SJCRH30 (cell line): ENCODE data around the gene LRRC27. TPM values are rescaled to one million over a fixed set of nuclear protein-coding genes. Genes with fewer than 3 reads are reported as not detected.

Experiments
- DNase-seq, 2 experiments: peaks; one replicate each; pipeline ENCODE4 v3.0.0-alpha.2; 2015 to 2020
- H3K27ac ChIP-seq: fragments of 250-450 bp; sonication (Bioruptor Pico); 2 replicates; pipeline ENCODE4 v1.5.1; 2020; ENCODE audit warnings: mild to moderate bottlenecking, moderate library complexity
- H3K27me3 ChIP-seq: fragments of 250-450 bp; sonication (Bioruptor Pico); 2 replicates; pipeline ENCODE4 v1.5.1; 2020; ENCODE audit warnings: mild to moderate bottlenecking, moderate library complexity
- H3K36me3 ChIP-seq: fragments of 250-450 bp; sonication (Bioruptor Pico); 2 replicates; pipeline ENCODE4 v1.5.1; 2020; ENCODE audit warnings: mild to moderate bottlenecking, moderate library complexity
- H3K4me1 ChIP-seq: fragments of 250-450 bp; sonication (Bioruptor Pico); 2 replicates; pipeline ENCODE4 v1.5.1; 2020; ENCODE audit warnings: mild to moderate bottlenecking, moderate library complexity
- H3K4me3 ChIP-seq: fragments of 250-450 bp; sonication (Bioruptor Pico); 2 replicates; pipeline ENCODE4 v1.5.1; 2020; ENCODE audit warnings: mild to moderate bottlenecking, moderate library complexity
- H3K9me3 ChIP-seq: fragments of 250-450 bp; sonication (Bioruptor Pico); replicated peaks from 2 replicates; pipeline ENCODE4 v1.5.1; 2020; ENCODE audit warnings: mild to moderate bottlenecking, moderate library complexity
- total RNA-seq: library from RNA; depleted of rRNA; stranded (reverse); fragments of >200 nt; shearing (Covaris generic); gene quantifications from 2 replicates; pipeline ENCODE4 v1.2.3, GENCODE V29; 2014

LRRC27 gene
- total RNA-seq, 1 experiment from 2014 or later: 1.8 TPM

DNA sequence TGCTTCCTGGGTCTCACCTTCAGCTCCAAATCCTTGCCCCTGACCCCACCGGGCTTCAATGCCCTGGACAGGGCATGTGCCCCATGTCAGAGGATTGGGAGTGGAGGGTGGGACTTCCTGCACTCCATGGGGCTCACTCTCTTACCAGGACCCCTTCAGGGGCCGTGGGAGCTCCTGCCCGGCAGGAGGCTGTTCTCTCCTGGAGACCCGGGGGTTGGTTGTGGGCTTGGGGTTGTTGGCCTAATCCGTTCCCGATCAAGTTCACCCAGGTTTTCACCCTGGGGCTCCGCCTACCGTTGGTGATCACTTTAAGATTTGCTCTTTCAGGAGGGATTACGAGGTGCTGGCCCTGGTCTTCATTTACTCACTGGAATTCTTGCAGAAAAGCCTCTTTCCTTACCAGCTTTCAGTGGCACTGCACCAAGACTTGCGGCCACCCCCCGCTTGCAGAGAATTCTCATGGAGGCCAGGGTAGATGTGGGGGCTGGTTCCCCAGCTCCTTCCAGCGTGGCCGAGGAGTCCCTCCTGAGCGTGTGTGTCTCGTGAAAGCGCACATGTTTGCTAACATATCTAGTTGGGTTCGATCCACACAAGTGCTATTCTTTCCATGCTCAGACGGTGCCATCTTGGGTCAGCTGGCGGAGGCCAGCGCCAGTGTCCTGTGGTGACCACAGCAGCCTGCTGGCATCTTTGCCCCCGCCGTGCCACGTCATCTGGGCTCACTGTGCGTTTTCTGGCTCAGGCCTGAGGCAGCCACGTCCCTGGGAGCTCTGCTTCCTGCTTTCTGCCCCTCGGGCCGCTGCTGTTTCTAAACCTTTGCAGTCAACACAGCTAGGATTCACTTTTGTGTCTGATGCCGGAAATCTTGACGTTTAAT is 80.6 kb downstream of the LRRC27 start:
- Histone ChIP-seq H3K27me3 (no peaks in the 10 kb centered on the region), H3K4me3 (no peak overlapping the region), H3K9me3 (no peaks in the 10 kb centered on the region), H3K4me1 (0 out of 2 replicates have a peak, but pooled peaks cover 5% of the 10 kb centered on the region), H3K27ac (no peak overlapping the region), H3K36me3 (no peaks in the 10 kb centered on the region)
- DNase-seq: no peak

DNA sequence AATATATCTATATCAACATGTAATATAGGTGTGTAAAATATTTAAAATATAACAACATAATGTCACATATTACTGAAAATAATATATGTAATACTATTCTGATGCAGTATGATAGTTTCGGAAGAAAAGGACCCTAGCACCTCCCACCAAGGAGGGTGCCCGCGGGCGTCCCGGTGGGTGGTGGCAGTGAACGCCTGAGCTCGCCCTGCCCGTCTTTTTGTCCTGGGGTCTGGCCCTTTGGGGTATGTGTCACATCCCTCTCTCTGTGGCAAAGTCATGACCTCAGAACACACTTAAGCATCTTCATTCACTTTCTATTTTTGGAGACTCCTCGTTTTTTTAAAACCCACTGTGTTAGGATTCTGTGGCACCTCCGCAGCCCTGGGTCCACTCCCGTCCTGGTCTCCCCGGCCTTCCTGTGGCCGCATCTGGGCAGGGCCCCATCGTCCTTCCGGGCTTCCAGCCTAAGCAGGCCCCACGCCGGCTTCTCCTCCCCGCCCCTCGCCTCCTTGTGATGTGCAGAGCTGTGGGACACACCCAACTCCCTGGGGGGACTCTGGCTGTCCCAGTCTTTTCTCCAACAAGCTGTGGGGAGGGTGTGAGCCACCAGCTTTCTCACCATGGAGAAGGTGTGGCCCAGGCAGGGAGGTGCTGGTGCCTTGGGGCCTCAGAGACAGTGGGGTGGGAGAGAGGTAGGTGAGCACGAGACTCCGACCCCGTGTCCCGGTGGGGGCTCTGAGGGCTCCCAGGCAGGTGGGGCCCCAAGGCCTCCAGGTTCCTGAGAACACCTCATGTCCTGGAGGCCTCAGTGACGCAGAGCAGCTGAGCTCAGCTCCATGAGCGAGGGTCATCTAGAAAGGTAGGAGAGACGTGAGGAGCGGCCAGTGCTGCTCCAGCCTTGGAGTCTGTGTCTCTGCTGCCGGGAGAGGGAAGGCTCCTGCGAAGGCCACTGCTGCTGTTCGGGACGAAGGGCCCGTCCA is 81.5 kb downstream of the LRRC27 start:
- no peak overlapping the region for H3K4me3 ChIP-seq
- H3K36me3 ChIP-seq: no peaks in the 10 kb centered on the region
- no peaks in the 10 kb centered on the region for H3K9me3 ChIP-seq
- H3K27me3 ChIP-seq: no peaks in the 10 kb centered on the region
- DNase-seq: no peak
- H3K4me1 ChIP-seq: 0 out of 2 replicates have a peak, but pooled peaks cover 5% of the 10 kb centered on the region
- H3K27ac ChIP-seq: no peak overlapping the region

DNA sequence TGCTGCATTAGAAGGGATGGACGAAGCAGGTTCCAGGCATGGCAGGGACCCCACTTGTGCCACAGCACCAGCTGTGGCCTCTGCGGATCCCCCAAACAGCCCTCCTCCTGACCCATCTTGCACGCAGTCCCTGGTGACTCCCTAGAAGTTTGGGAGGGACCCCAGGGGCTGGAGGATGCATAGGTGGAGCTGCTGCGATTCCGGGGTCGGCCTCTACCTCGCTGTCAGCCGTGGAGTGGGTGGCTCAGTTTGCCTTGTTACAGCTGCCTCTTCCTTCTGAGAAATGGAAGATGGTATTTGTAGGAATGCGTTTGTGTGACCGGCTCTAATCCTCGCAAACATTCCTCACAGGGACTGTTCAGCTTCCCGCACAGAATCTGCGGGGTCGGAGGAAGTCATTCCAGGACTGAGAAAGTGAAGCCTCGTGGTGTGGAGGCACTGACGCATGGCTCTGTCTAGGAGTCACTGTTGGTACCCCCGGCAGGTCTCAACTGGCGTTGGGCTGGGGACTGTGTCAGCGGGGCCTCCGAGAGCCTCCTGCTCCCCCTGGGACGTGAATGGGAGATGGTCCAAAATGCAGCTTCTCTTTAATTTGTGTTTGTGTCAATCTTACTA is 82.5 kb downstream of the LRRC27 start:
- H3K27me3 ChIP-seq: no peaks in the 10 kb centered on the region
- H3K36me3 ChIP-seq: no peaks in the 10 kb centered on the region
- no peak for DNase-seq
- H3K4me3 ChIP-seq: no peak overlapping the region
- H3K9me3 ChIP-seq: no peaks in the 10 kb centered on the region
- 0 out of 2 replicates have a peak, but pooled peaks cover 5% of the 10 kb centered on the region for H3K4me1 ChIP-seq
- no peak overlapping the region for H3K27ac ChIP-seq

DNA sequence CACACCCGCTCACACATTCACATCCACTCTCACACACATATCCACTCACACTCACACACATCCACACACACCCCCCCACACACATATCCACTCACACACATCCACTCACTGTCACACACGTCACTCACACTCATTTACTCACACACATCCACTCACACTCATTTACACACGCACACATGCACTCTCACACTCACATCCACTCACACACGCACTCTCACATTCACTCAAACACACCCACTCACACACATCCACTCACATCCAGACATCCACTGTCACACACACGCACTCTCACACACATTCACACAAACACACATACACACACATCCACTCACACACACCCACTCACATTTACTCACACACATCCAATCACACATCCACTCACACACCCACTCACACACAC is 83.3 kb downstream of the LRRC27 start:
- H3K9me3 ChIP-seq: no peaks in the 10 kb centered on the region
- no peak overlapping the region for H3K27ac ChIP-seq
- no peak overlapping the region for H3K4me3 ChIP-seq
- no peak for DNase-seq
- H3K27me3 ChIP-seq: no peaks in the 10 kb centered on the region
- no peaks in the 10 kb centered on the region for H3K36me3 ChIP-seq
- 0 out of 2 replicates have a peak, but pooled peaks cover 5% of the 10 kb centered on the region for H3K4me1 ChIP-seq

DNA sequence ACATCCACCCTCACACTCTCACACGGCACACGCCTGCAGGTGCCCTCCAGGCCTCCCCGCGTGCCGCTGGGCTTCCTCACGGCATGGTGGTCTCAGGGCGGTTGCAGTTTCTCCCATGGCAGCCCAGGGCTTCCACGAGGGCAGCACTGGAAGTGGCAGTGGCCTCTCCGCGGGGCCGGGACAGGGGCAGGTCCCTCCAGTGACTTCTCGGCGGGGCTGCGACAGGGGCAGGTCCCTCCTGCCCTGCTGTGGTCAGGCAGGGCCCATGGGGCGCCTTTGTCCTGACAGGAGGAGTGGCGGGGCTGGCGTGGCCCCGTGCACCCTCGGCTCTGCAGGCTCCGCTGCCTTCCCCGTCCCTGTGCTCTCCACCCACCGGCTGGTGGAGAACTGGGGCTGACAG is 84.0 kb downstream of the LRRC27 start:
- Histone ChIP-seq H3K27ac (no peak overlapping the region), H3K36me3 (no peaks in the 10 kb centered on the region), H3K4me3 (no peak overlapping the region), H3K27me3 (no peaks in the 10 kb centered on the region), H3K4me1 (0 out of 2 replicates have a peak, but pooled peaks cover 5% of the 10 kb centered on the region), H3K9me3 (no peaks in the 10 kb centered on the region)
- no peak for DNase-seq

DNA sequence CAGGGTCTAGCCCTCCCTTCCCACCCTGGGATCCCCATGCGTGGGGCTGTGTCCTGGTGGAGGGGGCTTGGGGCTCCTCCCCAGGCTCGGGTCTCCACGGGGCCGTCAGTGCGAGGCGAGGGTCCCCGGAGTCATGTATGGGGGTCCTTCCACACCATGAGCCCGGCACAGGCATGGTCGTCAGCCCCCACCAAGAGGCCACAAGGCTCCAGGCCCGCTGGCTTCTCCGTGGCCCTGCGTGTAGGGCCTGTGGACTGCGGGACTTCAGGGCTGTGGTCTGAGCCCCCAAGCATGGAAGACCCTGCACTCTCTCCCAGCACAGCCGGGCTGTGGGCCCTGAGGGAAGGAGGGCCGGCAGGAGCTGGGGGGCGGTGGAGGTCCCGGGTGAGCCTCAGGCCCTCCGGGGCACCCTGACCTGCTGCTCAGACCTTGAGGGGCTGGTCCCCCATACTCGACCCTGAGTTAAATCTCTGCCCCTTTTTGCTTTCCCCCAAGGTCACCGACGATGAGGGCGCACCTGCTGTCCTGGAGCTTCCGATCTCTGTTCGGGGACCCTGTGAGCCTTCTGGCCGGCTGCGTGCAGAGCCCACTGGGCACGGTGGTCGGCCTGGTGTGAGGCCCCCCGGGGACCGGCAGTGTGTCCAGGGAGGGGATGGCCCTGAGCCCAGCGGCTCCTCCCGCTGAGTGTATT is 84.7 kb downstream of the LRRC27 start:
- Histone ChIP-seq H3K4me1 (peaks cover 11% of the 10 kb centered on the region; the same call in 1 of the 2 replicates), H3K36me3 (no peaks in the 10 kb centered on the region), H3K4me3 (no peak overlapping the region), H3K27me3 (no peaks in the 10 kb centered on the region), H3K27ac (no peak overlapping the region), H3K9me3 (no peaks in the 10 kb centered on the region)
- DNase-seq: no peak

DNA sequence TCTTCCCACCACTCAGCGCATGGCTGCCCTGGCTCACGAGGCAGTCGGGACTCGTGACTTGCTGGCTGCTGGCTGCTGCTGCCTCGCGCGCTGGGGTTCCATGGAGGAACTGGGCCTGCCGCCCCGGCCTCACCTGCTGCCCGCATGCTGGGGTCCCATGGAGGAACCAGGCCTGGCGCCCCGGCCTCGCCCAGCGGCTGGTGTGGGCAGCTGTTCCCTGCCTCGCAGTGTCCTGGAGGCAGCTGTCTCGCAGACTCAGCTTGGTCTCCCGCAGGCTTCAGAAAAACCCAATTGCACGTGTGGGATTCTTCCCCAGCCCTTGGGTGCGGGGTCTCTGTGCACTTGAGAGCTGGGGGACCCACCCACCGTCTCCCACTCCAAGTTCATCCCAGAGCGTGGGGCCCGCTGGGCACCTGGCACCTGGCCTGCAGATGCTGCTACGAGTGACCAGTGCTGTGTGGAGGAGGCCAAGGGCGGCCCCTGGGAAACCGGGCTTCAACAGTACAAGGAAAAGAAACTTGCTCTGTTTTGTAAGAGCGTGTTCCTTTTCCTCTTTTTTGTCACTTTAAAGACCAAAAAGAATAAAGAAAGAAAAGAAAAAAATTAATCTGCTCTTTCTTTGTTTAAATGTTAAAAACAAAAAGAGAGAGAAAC is 85.4 kb downstream of the LRRC27 start:
- Histone ChIP-seq H3K4me3 (no peak overlapping the region), H3K36me3 (no peaks in the 10 kb centered on the region), H3K9me3 (no peaks in the 10 kb centered on the region), H3K27me3 (no peaks in the 10 kb centered on the region), H3K4me1 (peaks cover 17% of the 10 kb centered on the region), H3K27ac (no peak overlapping the region)
- DNase-seq: peak; percentile 32 to 46

DNA sequence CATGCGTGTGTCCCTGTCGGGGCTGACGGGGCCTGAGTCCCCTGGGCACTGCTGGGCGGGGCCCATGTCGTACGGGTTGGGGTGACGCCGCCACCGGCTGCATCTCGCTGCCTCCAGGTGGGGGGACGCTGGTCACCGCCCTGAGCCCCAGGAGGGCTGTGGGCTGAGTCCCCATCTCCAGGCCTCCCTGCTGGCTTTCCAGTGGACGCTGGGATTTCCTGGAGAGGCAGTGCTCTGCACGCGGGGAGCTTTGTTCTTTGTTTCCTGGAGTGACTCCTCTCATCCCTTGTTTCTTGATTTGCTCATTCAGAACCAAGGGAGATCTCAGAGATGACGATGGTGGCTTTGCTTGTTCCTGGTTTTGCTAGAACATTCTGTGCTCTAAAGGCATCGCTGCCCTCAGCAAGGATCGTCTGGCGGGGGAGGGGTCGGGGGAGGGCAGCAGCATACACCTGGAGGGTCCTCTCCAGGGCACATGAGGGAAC is 86.0 kb downstream of the LRRC27 start:
- no peak for DNase-seq
- Histone ChIP-seq H3K27me3 (no peaks in the 10 kb centered on the region), H3K4me3 (no peak overlapping the region), H3K9me3 (no peaks in the 10 kb centered on the region), H3K36me3 (no peaks in the 10 kb centered on the region), H3K27ac (no peak overlapping the region), H3K4me1 (peaks cover 21% of the 10 kb centered on the region)

DNA sequence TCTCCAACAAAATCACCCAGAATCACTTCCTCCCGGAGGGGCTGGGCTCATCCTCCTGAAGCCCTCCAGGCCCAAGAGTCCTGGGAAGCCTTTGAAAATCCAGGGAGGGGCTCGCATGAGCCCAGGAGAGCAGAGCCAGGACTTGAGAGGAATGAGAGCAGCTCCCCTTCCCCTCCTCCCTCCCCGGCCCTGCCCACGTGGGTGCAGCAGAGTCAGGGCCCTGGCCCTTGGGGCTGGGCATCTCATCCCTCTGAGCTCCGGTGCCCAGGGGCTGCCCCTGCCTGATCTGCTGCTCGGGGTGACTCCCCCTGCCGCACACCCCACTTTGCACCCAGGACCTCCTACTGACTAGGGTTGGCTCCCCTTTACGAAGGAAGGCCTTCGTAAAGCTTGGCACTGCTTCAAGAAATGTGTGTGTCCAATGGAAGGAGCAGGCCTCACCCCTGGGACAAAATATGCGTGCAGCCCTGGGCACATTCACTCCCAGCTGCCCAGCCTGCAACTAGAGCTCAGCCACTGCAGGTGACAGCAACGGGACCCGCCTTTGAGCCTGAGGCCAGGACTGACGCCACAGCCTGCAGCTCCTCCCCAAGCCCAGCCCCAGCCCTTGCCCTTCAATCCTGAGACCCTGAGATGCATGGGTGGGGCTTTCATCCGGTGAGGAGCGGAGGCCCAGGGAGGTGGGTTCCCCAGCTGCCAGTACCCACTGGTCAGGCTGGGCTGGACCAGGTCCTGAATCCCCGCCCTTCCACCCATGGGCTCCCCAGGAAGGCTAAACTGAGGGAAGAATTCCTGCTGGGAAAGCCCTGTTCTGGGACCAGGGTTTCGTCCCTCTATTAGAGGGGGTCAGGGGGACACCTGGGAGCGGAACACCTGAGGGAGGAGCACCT is 86.8 kb downstream of the LRRC27 start:
- Histone ChIP-seq H3K36me3 (no peaks in the 10 kb centered on the region), H3K27ac (no peak overlapping the region), H3K27me3 (no peaks in the 10 kb centered on the region), H3K4me3 (no peak overlapping the region), H3K4me1 (peaks cover 27% of the 10 kb centered on the region), H3K9me3 (no peaks in the 10 kb centered on the region)
- peak in 1 of 2 experiments; percentile 29 for DNase-seq

DNA sequence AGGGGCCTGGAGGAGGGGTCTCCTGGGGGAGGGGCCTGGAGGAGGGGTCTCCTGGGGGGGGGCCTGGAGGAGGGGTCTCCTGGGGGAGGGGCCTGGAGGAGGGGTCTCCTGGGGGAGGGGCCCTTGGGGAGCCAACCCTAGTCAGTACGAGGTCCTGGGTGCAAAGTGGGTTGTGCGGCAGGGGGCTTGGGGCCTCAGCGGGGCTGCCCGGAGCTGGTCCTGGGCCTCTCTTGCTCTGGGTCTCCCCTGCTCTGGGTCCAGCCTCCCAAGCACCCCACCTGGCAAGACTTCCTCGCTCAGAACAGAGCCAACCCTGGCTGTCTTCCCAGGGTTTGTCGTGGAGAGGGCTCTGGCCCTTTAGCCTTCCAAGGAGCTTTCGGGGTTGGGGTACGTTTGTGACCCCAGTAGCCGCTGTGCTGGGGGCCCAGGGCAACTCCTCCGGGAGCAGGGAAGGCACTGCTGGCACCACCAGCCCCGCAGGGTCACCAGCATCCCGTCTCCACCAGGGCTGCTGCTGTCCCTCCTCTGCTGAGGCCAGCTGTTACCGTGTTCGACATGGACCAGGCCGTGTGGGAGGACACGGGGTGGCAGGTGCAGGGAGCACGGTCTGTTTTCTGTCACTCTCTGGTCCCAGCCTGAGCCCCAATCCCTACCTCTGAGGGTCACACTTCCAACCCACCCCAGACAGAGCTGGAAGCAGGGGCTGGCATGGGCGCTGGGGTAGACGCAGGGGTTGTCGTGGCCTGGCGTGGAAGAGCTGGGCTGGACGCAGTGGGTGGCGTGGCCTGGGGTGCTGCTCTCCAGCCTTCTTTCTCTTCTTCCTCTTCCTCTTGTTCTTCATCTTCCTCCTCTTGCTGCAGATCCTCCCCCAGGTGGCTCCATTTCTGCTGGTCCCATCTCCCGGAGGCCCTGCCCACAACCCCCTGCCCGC is 87.8 kb downstream of the LRRC27 start:
- no peak overlapping the region for H3K27ac ChIP-seq
- H3K9me3 ChIP-seq: no peaks in the 10 kb centered on the region
- DNase-seq: peak in 1 of 2 experiments; percentile 51
- no peaks in the 10 kb centered on the region for H3K27me3 ChIP-seq
- no peak overlapping the region for H3K4me3 ChIP-seq
- H3K36me3 ChIP-seq: no peaks in the 10 kb centered on the region
- H3K4me1 ChIP-seq: peaks cover 27% of the 10 kb centered on the region

DNA sequence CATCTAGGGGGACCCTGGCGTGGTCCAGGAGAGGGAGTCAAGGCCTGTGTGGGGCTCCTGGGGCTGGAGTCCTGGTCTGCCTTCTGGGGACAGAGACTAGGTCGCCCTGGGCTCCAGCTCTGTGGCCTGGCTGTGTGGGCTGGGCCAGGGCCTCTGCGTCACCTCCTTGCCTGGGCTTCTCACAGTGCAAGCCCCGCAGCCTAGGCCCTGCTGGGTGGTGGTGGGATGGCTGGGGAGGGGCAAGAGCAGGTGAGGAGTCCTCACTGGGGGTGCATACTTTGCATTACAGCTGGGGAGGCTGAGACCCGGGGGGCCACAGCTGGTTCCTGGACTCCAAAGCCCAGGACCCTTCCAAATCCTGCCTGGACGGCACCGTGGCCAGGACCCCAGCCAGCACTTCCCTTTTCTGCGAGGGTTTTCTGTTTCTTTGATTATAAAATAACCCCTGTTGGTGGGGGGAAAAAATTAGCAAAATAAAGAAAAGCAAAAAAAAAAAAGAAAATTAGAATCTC is 88.5 kb downstream of the LRRC27 start:
- H3K36me3 ChIP-seq: no peaks in the 10 kb centered on the region
- peaks cover 27% of the 10 kb centered on the region for H3K4me1 ChIP-seq
- no peak for DNase-seq
- H3K27me3 ChIP-seq: no peaks in the 10 kb centered on the region
- H3K27ac ChIP-seq: no peak overlapping the region
- no peaks in the 10 kb centered on the region for H3K9me3 ChIP-seq
- H3K4me3 ChIP-seq: no peak overlapping the region
